ENCODE measurements around the gene SLC8A1.

DNA sequence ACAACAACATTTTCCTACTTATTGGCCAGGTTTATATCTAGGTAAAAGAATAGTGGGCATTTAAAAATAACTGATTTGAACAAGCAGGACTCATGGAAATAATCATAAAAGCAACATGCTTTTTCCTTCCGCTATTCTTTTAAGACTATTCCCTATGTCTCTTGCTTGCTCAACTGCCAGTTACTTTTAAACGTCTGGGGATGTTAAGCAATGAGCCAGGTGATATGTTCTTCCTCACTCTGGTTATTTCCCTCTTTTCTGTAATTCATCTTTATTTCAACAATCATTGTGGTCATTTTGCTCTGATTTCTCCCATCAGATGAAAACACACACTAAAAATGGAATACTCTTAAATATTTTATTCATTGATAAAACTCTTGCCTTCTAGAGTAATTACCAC is 33.4 kb upstream of the SLC8A1 start:
- TF ChIP-seq, protein P1, sequence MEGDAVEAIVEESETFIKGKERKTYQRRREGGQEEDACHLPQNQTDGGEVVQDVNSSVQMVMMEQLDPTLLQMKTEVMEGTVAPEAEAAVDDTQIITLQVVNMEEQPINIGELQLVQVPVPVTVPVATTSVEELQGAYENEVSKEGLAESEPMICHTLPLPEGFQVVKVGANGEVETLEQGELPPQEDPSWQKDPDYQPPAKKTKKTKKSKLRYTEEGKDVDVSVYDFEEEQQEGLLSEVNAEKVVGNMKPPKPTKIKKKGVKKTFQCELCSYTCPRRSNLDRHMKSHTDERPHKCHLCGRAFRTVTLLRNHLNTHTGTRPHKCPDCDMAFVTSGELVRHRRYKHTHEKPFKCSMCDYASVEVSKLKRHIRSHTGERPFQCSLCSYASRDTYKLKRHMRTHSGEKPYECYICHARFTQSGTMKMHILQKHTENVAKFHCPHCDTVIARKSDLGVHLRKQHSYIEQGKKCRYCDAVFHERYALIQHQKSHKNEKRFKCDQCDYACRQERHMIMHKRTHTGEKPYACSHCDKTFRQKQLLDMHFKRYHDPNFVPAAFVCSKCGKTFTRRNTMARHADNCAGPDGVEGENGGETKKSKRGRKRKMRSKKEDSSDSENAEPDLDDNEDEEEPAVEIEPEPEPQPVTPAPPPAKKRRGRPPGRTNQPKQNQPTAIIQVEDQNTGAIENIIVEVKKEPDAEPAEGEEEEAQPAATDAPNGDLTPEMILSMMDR (IDR thresholded peaks at IDR 0.05) = no peak
- no peak for TF ChIP-seq EZH2 (IDR thresholded peaks at IDR 0.05; ENCODE audit: borderline replicate concordance, insufficient read depth, low read depth, low read length, poor library complexity, severe bottlenecking)

All from B cell (primary cell).